B cell (primary cell): ENCODE results near the gene GGTA1. TPM values are rescaled to one million over a fixed set of nuclear protein-coding genes. Genes with fewer than 3 reads are reported as not detected.
A peak's percentile ranks its signal among the peaks of the same experiment; 100 is the strongest.

ENCODE experiments used
- ATAC-seq: fragments of 200-7000 bp; cut with Tn5 transposase; one replicate; pipeline ENCODE4 v1.10.0; 2021; ENCODE audit warnings: low read depth, mild to moderate bottlenecking, moderate number of reproducible peaks, moderate library complexity
- CTCF ChIA-PET: fragments of 350-600 bp; sonication (Branson Sonifier 250); formaldehyde crosslinking; loops from one replicate; lab custom pipeline; 2021; ENCODE audit warnings: antibody characterized with exemption, inconsistent platforms; lab: Charles Lee
- POLR2A ChIA-PET: fragments of 350-600 bp; sonication (Branson Sonifier 250); formaldehyde crosslinking; loops from one replicate; lab custom pipeline; 2021; ENCODE audit warnings: antibody characterized with exemption; lab: Charles Lee
- DNase-seq: peaks from one replicate; pipeline ENCODE4 v3.0.0; 2013
- H2AFZ ChIP-seq: 2 replicates; pipeline ENCODE4 v1.6.1; 2012; ENCODE audit warnings: mild to moderate bottlenecking, low read depth, low read length; ENCODE audit not compliant: insufficient read depth, poor library complexity, severe bottlenecking
- H3K27ac ChIP-seq, 2 donors: 1 replicate in 1 of 2; 2 replicates in 1 of 2; pipeline ENCODE4 v1.5.1; 2012 to 2013; ENCODE audit warnings: low read length in 2 of 2, mild to moderate bottlenecking in 2 of 2, moderate library complexity in 1 of 2
- H3K27me3 ChIP-seq, 4 experiments: fragments of 200-600 bp in 1 of 4; sonication (generic) in 1 of 4; replicated peaks in 1 of 4; 1 replicate in 2 of 4; 2 replicates in 2 of 4; pipeline versions ENCODE4 v1.6.1 to v1.7.0; 2013 to 2016; ENCODE audit warnings: low read length in 3 of 4, mild to moderate bottlenecking in 2 of 4, mixed read lengths in 1 of 4, moderate library complexity in 1 of 4; ENCODE audit not compliant: insufficient read depth in 4 of 4, control insufficient read depth in 3 of 4; ENCODE audit errors: control extremely low read depth in 1 of 4
- H3K36me3 ChIP-seq, 2 experiments: replicated peaks in 1 of 2; 1 replicate in 1 of 2; 2 replicates in 1 of 2; pipeline versions ENCODE4 v1.6.1 to v1.7.1; 2013; ENCODE audit warnings: low read length in 1 of 2; ENCODE audit not compliant: insufficient read depth in 2 of 2, control insufficient read depth in 1 of 2; ENCODE audit errors: control extremely low read depth in 1 of 2, extremely low read depth in 1 of 2
- H3K4me1 ChIP-seq, 2 donors: fragments of 200-600 bp in 1 of 2; sonication (generic) in 1 of 2; 1 replicate in 1 of 2; 2 replicates in 1 of 2; pipeline versions ENCODE4 v1.5.1 to v1.6.1; 2013 to 2017; ENCODE audit warnings: low read length in 2 of 2; ENCODE audit not compliant: control insufficient read depth in 2 of 2, insufficient read depth in 2 of 2
- H3K4me2 ChIP-seq: replicated peaks from 2 replicates; pipeline ENCODE3; 2012; ENCODE audit warnings: mild to moderate bottlenecking, low read depth, low read length; ENCODE audit not compliant: poor library complexity, severe bottlenecking
- H3K4me3 ChIP-seq, 5 experiments: fragments of 200-600 bp in 1 of 5; sonication (generic) in 1 of 5; 1 replicate in 3 of 5; 2 replicates in 2 of 5; pipeline versions ENCODE4 v1.5.1 to v1.7.0; 2011 to 2016; ENCODE audit warnings: low read length in 4 of 5, mild to moderate bottlenecking in 4 of 5, low read depth in 2 of 5, control low read depth in 1 of 5, moderate library complexity in 1 of 5; ENCODE audit not compliant: insufficient read depth in 1 of 5; ENCODE audit errors: control extremely low read depth in 1 of 5, extremely low read depth in 1 of 5
- H3K79me2 ChIP-seq: fragments of 200-600 bp; sonication (generic); one replicate; pipeline ENCODE4 v1.6.0; 2016; ENCODE audit warnings: low read length; ENCODE audit not compliant: control insufficient read depth, insufficient read depth
- H3K9ac ChIP-seq: fragments of 200-600 bp; sonication (generic); 2 replicates; pipeline ENCODE4 v1.6.1; 2017; ENCODE audit warnings: mild to moderate bottlenecking, low read length, moderate library complexity
- H3K9me3 ChIP-seq, 3 donors: one replicate each; pipeline versions ENCODE4 v1.6.1 to v1.7.1; 2013; ENCODE audit warnings: low read length in 2 of 3; ENCODE audit not compliant: control insufficient read depth in 2 of 3, insufficient read depth in 1 of 3; ENCODE audit errors: control extremely low read depth in 1 of 3
- H4K20me1 ChIP-seq: 2 replicates; pipeline ENCODE4 v1.6.0; 2012; ENCODE audit warnings: mild to moderate bottlenecking, low read length; ENCODE audit not compliant: insufficient read depth, control insufficient read depth, poor library complexity, severe bottlenecking
- H3K27ac Mint-ChIP-seq: one replicate; pipeline ENCODE4 v1.8.0; 2021; ENCODE audit warnings: mixed read lengths
- H3K27me3 Mint-ChIP-seq: one replicate; pipeline ENCODE4 v1.8.0; 2021; ENCODE audit warnings: mixed read lengths
- H3K4me1 Mint-ChIP-seq: one replicate; pipeline ENCODE4 v1.8.0; 2021; ENCODE audit warnings: mixed read lengths
- H3K4me3 Mint-ChIP-seq: one replicate; pipeline ENCODE4 v1.8.0; 2021; ENCODE audit warnings: mixed read lengths
- H3K9me3 Mint-ChIP-seq: one replicate; pipeline ENCODE4 v1.8.0; 2022; ENCODE audit warnings: mixed read lengths; ENCODE audit not compliant: insufficient read depth
- EZH2 ChIP-seq: IDR thresholded peaks from 2 replicates; pipeline ENCODE4 v1.6.1; 2012; ENCODE audit warnings: borderline replicate concordance, low read depth, mild to moderate bottlenecking, moderate library complexity, low read length; ENCODE audit not compliant: insufficient read depth, poor library complexity, severe bottlenecking
- WGBS: methylation state at CpG from one replicate; pipeline ENCODE4 v1.1.5; 2013; ENCODE audit warnings: missing lambda C conversion rate; ENCODE audit not compliant: insufficient coverage; 5-methylcytosine and 5-hydroxymethylcytosine counted together
- intact Hi-C: fragments of 100-400 bp; cut with micrococcal nuclease; formaldehyde crosslinking; loops from one replicate; pipeline ENCODE4 v1.10.0; 2022
- polyA plus RNA-seq: library from polyadenylated mRNA; depleted of rRNA; stranded (reverse); fragments of >200 nt; gene quantifications from 2 replicates; pipeline ENCODE4 v1.2.3, GENCODE V29; 2012
- total RNA-seq, 2 donors: library from RNA; stranded (reverse); fragments of 120-200 nt in 1 of 2; gene quantifications; 1 replicate in 1 of 2; 2 replicates in 1 of 2; pipeline versions ENCODE4 v1.2.3 to v1.2.4, GENCODE V29; 2013 to 2022
- TF ChIP-seq, protein P1 (sequence below): fragments of 200-600 bp; IDR thresholded peaks from one replicate; pipeline ENCODE4 v1.8.0; 2022; ENCODE audit warnings: antibody characterized with exemption, mild to moderate bottlenecking

Gene GGTA1
- total and polyA plus RNA-seq, 2 donors (not counting 1 experiment from before 2014, with no cell fraction given), result not detected

DNA sequence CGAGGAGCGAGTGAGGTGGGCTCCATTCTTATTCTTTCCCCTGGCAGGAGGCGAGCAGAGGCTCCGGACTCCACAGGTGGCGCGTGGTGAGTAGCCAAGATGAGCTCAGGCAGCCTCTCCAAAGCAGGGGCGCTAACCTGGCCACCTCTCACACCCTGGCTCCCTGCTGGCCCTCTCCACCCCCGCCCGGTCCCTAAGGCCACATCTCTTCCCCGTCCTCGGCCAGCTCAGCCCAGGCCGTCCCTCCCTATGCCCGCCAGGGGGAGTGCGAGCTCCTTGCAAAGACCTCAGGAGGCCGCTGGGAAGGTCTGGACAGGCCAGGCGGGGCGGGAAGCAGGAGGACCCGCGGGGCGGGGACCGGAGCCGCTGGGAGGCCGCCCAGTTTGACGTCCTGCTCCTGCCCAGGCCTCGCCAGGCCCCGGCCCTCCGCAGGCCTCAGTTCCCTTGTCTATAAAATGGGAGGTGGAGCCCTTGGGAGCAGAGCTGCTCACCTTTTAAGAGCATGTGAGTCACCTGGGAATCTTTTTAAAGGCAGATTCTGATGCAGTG lies 46.3 kb upstream of the GGTA1 start:
- H3K36me3 ChIP-seq, result no peaks in the 10 kb centered on the region
- ChIA-PET CTCF (interaction anchor here (0.7 to 2.3 kb wide), 21 partner anchors 10 to 806 kb away, joined by 3 to 17 read pairs (median 3); no protein-coding TSS in a partner anchor), POLR2A (interaction anchor here (0.5 kb wide), 1 partner anchor 47 kb away, joined by 4 read pairs; no protein-coding TSS in a partner anchor)
- H2AFZ ChIP-seq, result peak overlapping the region; percentile 46
- H3K4me2 ChIP-seq, result peak overlapping the region; percentile 52
- H3K9me3 Mint-ChIP-seq, result no peaks in the 10 kb centered on the region
- ATAC-seq (peak; percentile 87), DNase-seq (peak; percentile 77)
- H3K27me3 ChIP-seq, result peaks cover 0 to 38% (median 16%) of the 10 kb centered on the region in 4 experiments
- H3K4me3 Mint-ChIP-seq, result no peak overlapping the region
- intact Hi-C loops, result loop anchor here (1.0 to 5.0 kb wide), 3 partner anchors 446 to 789 kb away; no protein-coding TSS in a partner anchor
- peaks cover 29% of the 10 kb centered on the region for H3K27me3 Mint-ChIP-seq
- H3K4me3 ChIP-seq, result no peak overlapping the region
- 10% methylated on average over 26 of the region's 27 CpGs for WGBS
- H3K4me1 ChIP-seq, result peaks cover 16% of the 10 kb centered on the region in 2 donors
- H4K20me1 ChIP-seq, result no peaks in the 10 kb centered on the region
- TF ChIP-seq, protein P1, sequence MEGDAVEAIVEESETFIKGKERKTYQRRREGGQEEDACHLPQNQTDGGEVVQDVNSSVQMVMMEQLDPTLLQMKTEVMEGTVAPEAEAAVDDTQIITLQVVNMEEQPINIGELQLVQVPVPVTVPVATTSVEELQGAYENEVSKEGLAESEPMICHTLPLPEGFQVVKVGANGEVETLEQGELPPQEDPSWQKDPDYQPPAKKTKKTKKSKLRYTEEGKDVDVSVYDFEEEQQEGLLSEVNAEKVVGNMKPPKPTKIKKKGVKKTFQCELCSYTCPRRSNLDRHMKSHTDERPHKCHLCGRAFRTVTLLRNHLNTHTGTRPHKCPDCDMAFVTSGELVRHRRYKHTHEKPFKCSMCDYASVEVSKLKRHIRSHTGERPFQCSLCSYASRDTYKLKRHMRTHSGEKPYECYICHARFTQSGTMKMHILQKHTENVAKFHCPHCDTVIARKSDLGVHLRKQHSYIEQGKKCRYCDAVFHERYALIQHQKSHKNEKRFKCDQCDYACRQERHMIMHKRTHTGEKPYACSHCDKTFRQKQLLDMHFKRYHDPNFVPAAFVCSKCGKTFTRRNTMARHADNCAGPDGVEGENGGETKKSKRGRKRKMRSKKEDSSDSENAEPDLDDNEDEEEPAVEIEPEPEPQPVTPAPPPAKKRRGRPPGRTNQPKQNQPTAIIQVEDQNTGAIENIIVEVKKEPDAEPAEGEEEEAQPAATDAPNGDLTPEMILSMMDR, result peak; percentile 85
- no peak for TF ChIP-seq EZH2
- peaks cover 5% of the 10 kb centered on the region for H3K4me1 Mint-ChIP-seq
- peaks cover 0 to 4% (median 0%) of the 10 kb centered on the region in 3 donors for H3K9me3 ChIP-seq
- no peak overlapping the region for H3K27ac Mint-ChIP-seq
- no peak overlapping the region for H3K9ac ChIP-seq
- H3K27ac ChIP-seq, result no peak overlapping the region
- H3K79me2 ChIP-seq, result no peaks in the 10 kb centered on the region

DNA sequence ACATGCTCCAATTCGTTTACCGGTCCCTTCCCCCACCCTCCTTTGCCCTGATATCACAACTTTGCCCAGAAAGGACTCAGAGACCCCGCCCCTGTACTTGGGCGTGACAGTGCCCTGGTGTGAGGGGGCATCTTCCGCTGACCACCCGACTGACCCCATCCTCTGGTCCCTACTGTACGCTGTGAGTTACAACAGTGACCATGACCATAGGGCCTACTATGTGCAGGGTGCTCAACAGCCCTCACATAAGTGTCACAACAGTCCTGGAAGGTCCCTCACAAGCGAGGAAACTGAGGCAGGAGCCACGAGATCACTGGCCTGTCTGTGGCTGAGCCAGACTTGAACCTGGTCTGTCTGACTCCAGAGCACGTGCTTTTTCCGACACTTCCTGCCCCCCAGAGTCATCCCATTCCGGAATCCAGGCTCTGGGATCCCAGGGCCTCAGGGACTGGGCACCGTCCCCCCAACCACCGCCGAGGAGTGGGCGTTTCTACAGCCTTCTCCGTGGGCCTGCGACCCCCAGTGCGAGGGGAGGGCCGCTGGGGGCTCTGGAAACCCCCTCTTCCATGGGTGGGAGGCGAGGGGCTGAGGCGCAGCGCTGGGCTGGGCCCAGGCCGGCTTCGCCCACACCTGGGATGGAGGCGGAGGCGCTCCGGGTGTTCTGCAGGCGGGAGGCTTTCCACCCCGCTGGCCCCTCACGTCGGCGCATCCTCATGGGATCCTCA lies 45.7 kb upstream of the GGTA1 start:
- Histone ChIP-seq H4K20me1 (no peaks in the 10 kb centered on the region), H3K9me3 (peaks cover 0 to 4% (median 0%) of the 10 kb centered on the region in 3 donors), H3K4me1 (peaks cover 10% of the 10 kb centered on the region in 2 donors), H3K4me3 (no peak overlapping the region), H3K27me3 (peaks cover 0 to 31% (median 14%) of the 10 kb centered on the region in 4 experiments), H3K79me2 (no peaks in the 10 kb centered on the region), H3K9ac (no peak overlapping the region), H3K4me2 (peak overlapping the region; percentile 52), H2AFZ (no peak overlapping the region), H3K27ac (no peak overlapping the region), H3K36me3 (no peaks in the 10 kb centered on the region)
- DNase-seq (no peak), ATAC-seq (no peak)
- POLR2A ChIA-PET, result no interaction called here
- peaks cover 28% of the 10 kb centered on the region for H3K27me3 Mint-ChIP-seq
- H3K27ac Mint-ChIP-seq, result no peak overlapping the region
- CTCF ChIA-PET, result interaction anchor here (0.7 to 2.3 kb wide), 18 partner anchors 10 to 790 kb away, joined by 3 to 17 read pairs (median 4); no protein-coding TSS in a partner anchor
- TF ChIP-seq, protein P1, result no peak
- no peak for TF ChIP-seq EZH2
- intact Hi-C loops, result loop anchor here (5.0 kb wide), 1 partner anchor 788 kb away; no protein-coding TSS in a partner anchor
- no peak overlapping the region for H3K4me3 Mint-ChIP-seq
- peaks cover 2% of the 10 kb centered on the region for H3K4me1 Mint-ChIP-seq
- no peaks in the 10 kb centered on the region for H3K9me3 Mint-ChIP-seq
- 66% methylated on average over 30 of the region's 33 CpGs for WGBS
